Adipose tissue (tissue), 3 donors: Measurements from ENCODE around the gene HMCN1. TPM values are rescaled to one million over a fixed set of nuclear protein-coding genes. Genes with fewer than 3 reads are reported as not detected.

ENCODE experiments used
- H3K27ac ChIP-seq: one replicate; pipeline ENCODE4 v1.5.1; 2013; ENCODE audit warnings: low read depth, low read length
- WGBS, 3 donors: extraction: QIAGEN DNeasy Blood & Tissue Kit; methylation state at CpG; one replicate each; pipeline ENCODE4 v1.1.7; 2013; 5-methylcytosine and 5-hydroxymethylcytosine counted together
- polyA plus RNA-seq, 3 donors: library from polyadenylated mRNA; stranded (reverse); fragments of 200-250 nt; gene quantifications; one replicate each; pipeline ENCODE4 v1.2.3, GENCODE V29; 2013
- donor health status: healthy with polysubstance abuse.
- donor health status: Bipolar disorder and iron deficiency.
- donor health status: healthy.

HMCN1 gene
- polyA plus RNA-seq, 3 donors = 0.75 to 6.9 (median 3.8) TPM

GRCh38 chr1:186079084-186079684 is 345.0 kb downstream of the HMCN1 start:
- no peak overlapping the region for H3K27ac ChIP-seq
- WGBS, 3 donors = 83 to 88% (median 84%) methylated on average over 7 of the region's 7 CpGs

DNA sequence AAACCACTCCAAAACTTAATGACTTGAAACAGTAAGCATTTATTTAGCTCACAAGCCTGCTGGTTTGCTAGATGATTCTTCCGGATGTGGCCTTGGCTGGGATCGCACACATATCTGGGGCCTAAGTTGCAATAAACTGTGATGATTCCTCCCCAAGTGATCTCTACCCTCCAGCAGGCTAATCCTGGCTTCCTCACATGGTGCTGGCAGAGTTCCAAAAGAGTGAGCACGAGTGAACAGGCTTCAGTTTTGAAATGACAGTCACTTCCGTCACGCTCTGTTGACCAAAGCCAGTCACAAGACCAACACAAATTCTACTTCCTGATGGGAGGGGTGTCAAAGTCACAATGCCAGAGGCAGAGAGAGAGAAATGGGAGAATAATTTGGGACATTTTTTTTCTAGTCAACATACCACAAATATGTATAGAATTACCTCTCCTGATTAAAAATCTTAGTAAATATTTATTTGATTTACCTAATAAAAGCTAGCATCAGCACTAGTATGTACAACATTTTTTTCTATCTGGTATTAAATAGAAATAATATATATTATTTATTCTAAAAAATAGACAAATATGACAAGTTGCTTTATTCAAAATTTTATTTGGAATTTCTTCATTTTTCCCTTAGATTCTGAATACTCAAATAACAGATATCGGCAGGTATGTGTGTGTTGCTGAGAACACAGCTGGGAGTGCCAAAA is 348.2 kb downstream of the HMCN1 start:
- WGBS, 3 donors = 44 to 47% (median 46%) methylated on average over 6 of the region's 6 CpGs
- H3K27ac ChIP-seq = no peak overlapping the region

DNA sequence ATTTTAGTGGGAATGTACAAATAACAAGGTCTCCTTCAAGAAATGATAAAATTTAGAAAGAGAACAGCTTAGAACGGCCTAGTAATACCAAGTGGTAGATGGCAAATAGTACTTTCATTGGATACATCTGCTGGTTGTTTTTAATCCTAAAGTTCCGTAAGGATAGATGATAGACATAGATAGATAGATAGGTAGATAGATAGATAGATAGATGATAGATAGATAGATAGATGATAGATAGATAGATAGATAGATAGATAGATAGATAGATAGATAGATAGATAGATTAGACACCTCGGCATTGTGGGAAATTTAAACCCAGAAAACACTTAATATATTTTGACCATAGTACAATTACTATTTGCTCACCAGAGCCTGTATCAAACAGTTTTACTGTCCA is 352.4 kb downstream of the HMCN1 start:
- 93 to 95% (median 94%) methylated on average over 3 of the region's 3 CpGs for WGBS, 3 donors
- H3K27ac ChIP-seq = no peak overlapping the region

- 85 to 96% (median 94%) methylated on average over 4 of the region's 4 CpGs for WGBS, 3 donors
- H3K27ac ChIP-seq = no peak overlapping the region
Observed at GRCh38 chr1:186089940-186090339, 355.7 kb downstream of the HMCN1 start.

DNA sequence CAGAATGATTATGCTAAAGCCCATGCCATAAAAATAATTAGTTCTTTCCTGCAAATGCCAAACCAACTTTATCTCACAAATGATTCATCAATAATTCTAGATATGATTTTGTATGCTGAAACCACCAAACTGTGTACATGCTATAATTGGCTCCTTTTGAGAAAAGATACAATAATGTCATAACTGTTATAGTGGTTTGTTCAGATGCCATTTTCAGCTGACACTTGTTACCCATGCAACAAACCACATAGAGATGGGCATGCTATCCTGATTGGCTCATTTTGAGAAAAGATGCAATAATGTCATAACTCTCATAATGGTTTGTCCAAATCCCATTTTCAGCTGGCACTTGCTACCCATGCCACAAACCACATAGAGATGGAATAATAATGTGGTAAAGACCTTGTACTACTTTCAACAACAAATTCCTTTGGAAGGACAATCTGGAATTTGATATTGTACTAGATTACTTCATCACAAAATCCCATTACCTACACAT is 357.1 kb downstream of the HMCN1 start:
- H3K27ac ChIP-seq = no peak overlapping the region

DNA sequence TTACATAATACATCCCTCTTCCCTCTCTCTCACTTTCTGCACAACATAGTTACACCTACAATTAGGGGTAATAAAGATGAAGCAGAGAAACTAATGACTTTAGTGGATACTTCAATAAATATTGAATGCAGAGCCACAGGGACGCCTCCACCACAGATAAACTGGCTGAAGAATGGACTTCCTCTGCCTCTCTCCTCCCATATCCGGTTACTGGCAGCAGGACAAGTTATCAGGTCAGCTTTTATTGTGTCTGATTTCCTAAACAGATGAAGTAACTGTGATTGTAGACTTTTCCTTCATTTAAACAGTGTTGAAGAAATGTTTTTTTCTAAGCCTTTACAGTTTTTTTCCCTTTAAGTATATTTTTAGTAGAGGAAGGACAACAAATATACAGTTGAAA is 359.2 kb downstream of the HMCN1 start:
- 21 to 29% (median 26%) methylated on average over 2 of the region's 2 CpGs for WGBS, 3 donors
- no peak overlapping the region for H3K27ac ChIP-seq

DNA sequence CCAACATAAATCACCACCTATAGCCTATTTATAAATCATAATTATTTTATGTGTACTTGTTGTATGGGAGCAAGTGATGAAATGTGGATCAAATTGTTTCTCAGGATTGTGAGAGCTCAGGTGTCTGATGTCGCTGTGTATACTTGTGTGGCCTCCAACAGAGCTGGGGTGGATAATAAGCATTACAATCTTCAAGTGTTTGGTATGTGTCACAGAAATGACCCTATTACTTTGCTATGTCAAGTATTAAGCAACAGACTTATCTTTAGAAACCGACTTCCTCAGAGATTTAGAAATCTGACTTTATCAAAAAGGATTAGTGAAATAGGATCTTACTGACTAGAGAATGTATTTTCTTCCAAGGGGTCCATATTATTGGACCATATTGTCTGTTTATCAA is 360.0 kb downstream of the HMCN1 start:
- WGBS, 3 donors = 73 to 80% (median 74%) methylated on average over 2 of the region's 2 CpGs

DNA sequence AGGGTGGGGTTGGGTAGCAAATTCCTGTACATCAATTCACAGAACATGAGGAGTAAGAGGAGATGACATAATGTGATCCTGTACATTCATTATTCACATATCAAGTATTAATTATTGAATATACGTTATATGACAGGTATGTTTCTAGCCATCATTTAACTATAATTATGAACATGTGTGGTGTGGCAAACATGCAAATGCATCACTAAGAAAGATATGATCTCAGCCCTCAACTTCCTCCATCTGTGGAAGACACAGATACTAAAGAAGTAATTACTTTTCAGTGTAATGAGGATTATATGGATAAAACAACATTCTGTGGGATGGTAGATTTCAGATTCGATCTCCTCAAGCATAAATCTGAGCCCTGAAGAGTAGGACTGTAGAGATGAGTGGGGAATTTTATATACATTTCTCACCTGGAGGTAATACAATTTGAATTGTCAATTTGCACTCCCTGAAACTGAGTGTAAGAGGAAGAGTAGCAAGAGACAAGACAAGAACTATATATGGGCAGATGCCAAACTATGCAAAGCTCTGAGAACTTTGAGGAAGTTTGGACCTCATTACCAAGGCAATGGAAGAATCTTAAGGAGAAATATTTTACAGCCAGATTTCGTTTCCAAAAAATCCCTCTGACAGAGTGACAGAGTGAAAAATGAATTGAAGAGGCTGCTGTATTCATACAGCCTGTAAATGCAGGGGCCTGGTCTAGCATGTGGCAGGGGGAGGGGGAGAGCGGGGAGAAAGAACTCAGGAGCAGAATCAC is 365.3 kb downstream of the HMCN1 start:
- H3K27ac ChIP-seq = no peak overlapping the region
- WGBS, 3 donors = 77 to 84% (median 79%) methylated on average over 4 of the region's 4 CpGs

More for the DNA sequence above, 360.0 kb downstream of the HMCN1 start:
- no peak overlapping the region for H3K27ac ChIP-seq

GRCh38 chr1:186102107-186102506 is 367.9 kb downstream of the HMCN1 start:
- WGBS, 3 donors = 76 to 78% (median 77%) methylated on average over 1 of the region's 1 CpG
- H3K27ac ChIP-seq = no peak overlapping the region

DNA sequence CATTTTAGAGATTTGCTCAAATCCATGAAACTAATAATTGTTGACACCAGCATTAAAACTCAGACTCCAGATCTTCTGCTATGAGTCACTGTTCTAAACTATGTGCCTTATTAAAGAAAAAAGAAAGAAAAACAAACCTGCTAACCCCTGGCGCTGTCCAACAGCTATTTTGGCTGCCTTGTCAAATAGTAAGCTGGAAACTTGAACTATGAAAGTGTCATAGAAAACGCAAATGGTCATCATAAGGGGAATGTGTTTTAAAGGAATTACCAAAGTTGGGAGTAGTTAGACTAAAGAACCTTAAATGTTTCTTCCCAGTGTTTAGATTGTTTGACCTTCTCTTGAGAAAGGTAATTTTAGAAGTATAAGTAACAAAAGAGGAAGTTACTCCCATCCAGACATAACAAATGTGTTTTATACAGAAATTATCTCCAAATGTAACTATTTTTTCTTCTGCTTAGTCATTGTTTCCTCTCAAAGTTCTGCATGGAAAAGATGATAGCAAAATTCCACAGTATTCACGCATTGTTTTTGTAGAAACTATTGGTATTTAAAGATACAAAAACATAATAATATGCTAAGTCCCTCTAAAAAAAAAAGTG is 368.5 kb downstream of the HMCN1 start:
- H3K27ac ChIP-seq = no peak overlapping the region
- WGBS, 3 donors = 26 to 56% (median 27%) methylated on average over 3 of the region's 3 CpGs

- WGBS, 3 donors = 72 to 97% (median 87%) methylated on average over 1 of the region's 1 CpG
- H3K27ac ChIP-seq = no peak overlapping the region
Observed at GRCh38 chr1:186104459-186104858, 370.3 kb downstream of the HMCN1 start.

- WGBS, 3 donors = 92 to 96% (median 94%) methylated on average over 2 of the region's 2 CpGs
Observed at GRCh38 chr1:186112280-186112679, 378.1 kb downstream of the HMCN1 start.

GRCh38 chr1:186113461-186113860 is 379.3 kb downstream of the HMCN1 start:
- no peak overlapping the region for H3K27ac ChIP-seq

More at GRCh38 chr1:186112280-186112679, 378.1 kb downstream of the HMCN1 start:
- no peak overlapping the region for H3K27ac ChIP-seq

DNA sequence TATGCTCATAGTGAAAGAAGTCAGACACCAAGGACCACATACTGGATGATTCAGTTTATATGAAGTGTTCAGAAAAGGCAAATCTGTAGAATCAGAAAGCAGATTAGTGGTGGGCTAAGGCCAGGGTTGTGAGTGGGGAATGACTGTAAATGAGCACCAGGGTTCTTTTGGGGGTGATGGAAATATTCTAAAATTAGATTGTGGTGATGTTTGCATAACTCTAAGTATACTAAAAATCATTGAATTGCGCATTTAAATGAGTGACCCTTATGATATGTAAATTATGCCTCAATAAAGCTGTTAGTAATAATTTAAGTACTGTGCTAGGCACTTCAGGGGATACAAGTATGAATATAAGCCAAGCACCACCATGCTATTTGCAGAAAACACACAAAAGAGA is 384.5 kb downstream of the HMCN1 start:
- WGBS, 3 donors = 78 to 96% (median 93%) methylated on average over 1 of the region's 1 CpG
- no peak overlapping the region for H3K27ac ChIP-seq

DNA sequence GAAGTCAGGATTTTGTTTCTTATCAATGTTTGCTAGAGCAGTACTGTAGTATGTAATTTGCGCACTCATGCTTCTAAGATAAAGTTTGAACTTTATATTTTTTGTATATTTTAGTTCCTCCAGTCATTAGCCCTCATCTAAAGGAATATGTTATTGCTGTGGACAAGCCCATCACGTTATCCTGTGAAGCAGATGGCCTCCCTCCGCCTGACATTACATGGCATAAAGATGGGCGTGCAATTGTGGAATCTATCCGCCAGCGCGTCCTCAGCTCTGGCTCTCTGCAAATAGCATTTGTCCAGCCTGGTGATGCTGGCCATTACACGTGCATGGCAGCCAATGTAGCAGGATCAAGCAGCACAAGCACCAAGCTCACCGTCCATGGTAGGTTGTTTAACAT is 388.6 kb downstream of the HMCN1 start:
- H3K27ac ChIP-seq = no peak overlapping the region
- 82 to 94% (median 93%) methylated on average over 9 of the region's 9 CpGs for WGBS, 3 donors

DNA sequence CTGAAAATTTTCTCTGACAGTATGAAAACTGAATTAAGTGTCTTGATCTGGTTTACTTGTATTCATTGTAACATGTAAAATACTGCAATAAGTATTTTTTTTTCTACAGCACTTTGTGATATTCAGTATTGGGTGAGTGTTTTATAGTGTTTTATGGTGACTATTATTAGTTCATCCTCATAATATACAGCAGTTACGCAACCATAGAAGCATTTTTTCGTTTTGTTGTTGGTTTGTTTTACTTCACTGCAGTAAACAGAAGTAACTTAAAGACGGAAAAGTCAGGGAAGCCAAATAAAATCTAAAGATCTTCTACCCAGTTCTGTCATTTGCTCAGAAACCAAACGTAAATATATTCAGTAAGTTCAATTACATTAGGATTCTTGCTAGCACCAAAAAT is 390.8 kb downstream of the HMCN1 start:
- H3K27ac ChIP-seq = no peak overlapping the region
- WGBS, 3 donors = 79 to 87% (median 86%) methylated on average over 4 of the region's 4 CpGs

DNA sequence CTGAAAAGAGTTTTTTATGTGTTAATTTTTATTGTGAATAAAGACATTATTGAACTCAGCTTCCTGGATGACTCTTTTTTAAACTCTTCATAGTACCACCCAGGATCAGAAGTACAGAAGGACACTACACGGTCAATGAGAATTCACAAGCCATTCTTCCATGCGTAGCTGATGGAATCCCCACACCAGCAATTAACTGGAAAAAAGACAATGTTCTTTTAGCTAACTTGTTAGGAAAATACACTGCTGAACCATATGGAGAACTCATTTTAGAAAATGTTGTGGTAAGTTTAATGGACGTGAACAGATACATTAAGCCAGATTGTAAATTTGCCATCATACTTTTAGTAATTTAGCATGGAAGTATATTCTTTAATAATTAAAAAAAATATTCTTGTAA is 391.3 kb downstream of the HMCN1 start:
- WGBS, 3 donors = 84 to 95% (median 93%) methylated on average over 3 of the region's 3 CpGs

GRCh38 chr1:186129758-186130157 is 395.6 kb downstream of the HMCN1 start:
- WGBS, 3 donors = 86 to 93% (median 90%) methylated on average over 4 of the region's 4 CpGs
- H3K27ac ChIP-seq = no peak overlapping the region

More for the DNA sequence above, 391.3 kb downstream of the HMCN1 start:
- H3K27ac ChIP-seq = no peak overlapping the region

DNA sequence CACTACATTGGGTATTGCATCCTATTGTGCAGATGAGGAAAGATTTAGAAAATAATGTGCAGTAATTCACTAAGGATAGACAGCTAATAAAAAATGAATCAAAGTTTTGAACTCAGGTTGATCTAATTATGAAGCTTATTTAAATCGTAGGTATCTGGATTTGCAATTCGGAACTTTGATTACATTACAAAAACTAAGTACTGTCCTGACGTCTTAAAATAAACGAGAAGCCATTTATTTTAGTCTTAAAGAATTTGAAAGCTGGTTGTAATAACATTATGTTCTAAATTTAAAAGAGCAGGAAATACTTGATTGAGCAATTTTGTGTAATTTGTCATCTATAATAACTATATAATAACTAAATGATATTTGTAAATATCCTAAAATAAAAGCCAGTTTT is 404.9 kb downstream of the HMCN1 start:
- H3K27ac ChIP-seq = no peak overlapping the region
- WGBS, 3 donors = 58 to 85% (median 69%) methylated on average over 4 of the region's 4 CpGs
